ENCODE data around the gene NRDC.
A peak's percentile ranks its signal among the peaks of the same experiment; 100 is the strongest.
"Not testable (repeated sequence)": the region's sequence is repeated elsewhere in the genome, so short reads cannot be mapped to it uniquely, and the experiment has no call there.

NRDC gene

GRCh38 chr1:51910221-51911000 lies 31.9 kb upstream of the NRDC start:
- Histone ChIP-seq H3K9me3 (ENCODE audit: control insufficient read depth, low read depth, low read length) (no peaks in the 10 kb centered on the region), H3K4me1 (ENCODE audit: control insufficient read depth, low read depth, low read length) (peaks cover 13% of the 10 kb centered on the region)

DNA sequence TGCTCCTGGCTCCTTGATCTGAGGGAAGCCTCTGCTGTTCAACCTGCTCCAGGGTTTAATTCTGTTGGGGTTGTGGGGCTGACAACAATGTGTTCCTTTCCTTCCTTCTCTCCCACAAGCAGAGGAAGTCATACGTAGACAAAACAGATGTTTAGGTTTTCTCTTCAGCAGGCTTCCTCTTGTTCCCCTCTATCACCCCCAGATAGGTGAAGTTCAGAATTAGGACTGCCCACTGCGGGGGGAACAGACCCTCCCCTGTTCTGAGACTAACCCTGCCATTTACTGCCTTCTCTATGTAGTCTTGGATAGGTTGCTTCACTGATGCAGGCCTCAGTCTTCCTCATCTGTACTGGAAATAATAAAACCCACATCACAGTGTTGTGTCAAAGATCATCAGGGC lies 30.0 kb upstream of the NRDC start:
- Histone ChIP-seq H3K4me3 (ENCODE audit: low read length) (no peak overlapping the region), H3K9me3 (ENCODE audit: control insufficient read depth, low read depth, low read length) (no peaks in the 10 kb centered on the region), H3K36me3 (ENCODE audit: control insufficient read depth, low read depth, low read length) (no peaks in the 10 kb centered on the region), H3K27ac (ENCODE audit: low read length) (no peak overlapping the region), H3K4me1 (ENCODE audit: control insufficient read depth, low read depth, low read length) (peaks cover 13% of the 10 kb centered on the region), H3K27me3 (ENCODE audit: control insufficient read depth, insufficient read depth, low read length) (no peaks in the 10 kb centered on the region), H3K9ac (ENCODE audit: low read length) (no peak overlapping the region)

More at GRCh38 chr1:51910221-51911000, 31.9 kb upstream of the NRDC start:
- Histone ChIP-seq H3K4me3 (ENCODE audit: low read length) (no peak overlapping the region), H3K27me3 (ENCODE audit: control insufficient read depth, insufficient read depth, low read length) (no peaks in the 10 kb centered on the region), H3K27ac (ENCODE audit: low read length) (no peak overlapping the region), H3K36me3 (ENCODE audit: control insufficient read depth, low read depth, low read length) (peaks cover 5% of the 10 kb centered on the region), H3K9ac (ENCODE audit: low read length) (no peak overlapping the region)

DNA sequence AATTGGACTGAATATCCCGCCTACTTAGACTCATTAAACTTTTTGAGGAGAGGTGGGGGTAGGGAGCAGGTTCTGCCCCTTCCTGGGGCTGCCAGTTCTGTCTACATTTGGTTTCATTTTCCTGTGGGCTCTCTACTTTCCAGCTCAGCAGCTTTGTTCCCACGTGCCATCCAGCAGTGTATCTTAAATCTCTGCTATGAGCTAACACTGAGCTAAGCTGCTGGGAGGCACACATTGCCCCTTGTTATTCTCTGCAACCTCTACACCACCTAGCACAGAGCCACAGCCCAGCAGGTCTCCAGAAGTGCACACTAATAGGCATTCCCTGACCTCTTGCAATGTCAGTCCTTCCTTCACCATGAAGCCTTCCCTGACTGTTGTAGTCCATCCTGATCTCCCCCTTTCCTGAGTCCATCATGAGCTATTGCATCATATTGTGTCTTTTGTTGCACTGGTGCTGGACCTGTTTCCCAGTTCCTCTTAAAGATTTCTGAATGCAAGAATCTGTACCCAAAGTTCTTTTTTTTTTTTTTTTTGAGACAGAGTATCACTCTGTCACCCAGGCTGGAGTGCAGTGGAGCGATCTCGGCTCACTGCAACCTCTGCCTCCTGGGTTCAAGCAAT lies 28.7 kb upstream of the NRDC start:
- Histone ChIP-seq H3K27ac (ENCODE audit: low read length) (no peak overlapping the region), H3K36me3 (ENCODE audit: control insufficient read depth, low read depth, low read length) (no peaks in the 10 kb centered on the region), H3K4me1 (ENCODE audit: control insufficient read depth, low read depth, low read length) (peaks cover 13% of the 10 kb centered on the region), H3K27me3 (ENCODE audit: control insufficient read depth, insufficient read depth, low read length) (no peaks in the 10 kb centered on the region), H3K9me3 (ENCODE audit: control insufficient read depth, low read depth, low read length) (no peaks in the 10 kb centered on the region), H3K9ac (ENCODE audit: low read length) (no peak overlapping the region), H3K4me3 (ENCODE audit: low read length) (no peak overlapping the region)

- Histone ChIP-seq H3K36me3 (ENCODE audit: control insufficient read depth, low read depth, low read length) (no peaks in the 10 kb centered on the region), H3K27me3 (ENCODE audit: control insufficient read depth, insufficient read depth, low read length) (no peaks in the 10 kb centered on the region), H3K27ac (ENCODE audit: low read length) (no peak overlapping the region), H3K9ac (ENCODE audit: low read length) (no peak overlapping the region), H3K4me1 (ENCODE audit: control insufficient read depth, low read depth, low read length) (peaks cover 13% of the 10 kb centered on the region), H3K9me3 (ENCODE audit: control insufficient read depth, low read depth, low read length) (no peaks in the 10 kb centered on the region), H3K4me3 (ENCODE audit: low read length) (no peak overlapping the region)
Measured at GRCh38 chr1:51906306-51907078, 28.0 kb upstream of the NRDC start.

- no peaks in the 10 kb centered on the region for H3K27me3 ChIP-seq (ENCODE audit: control insufficient read depth, insufficient read depth, low read length)
- no peak overlapping the region for H3K9ac ChIP-seq (ENCODE audit: low read length)
- H3K27ac ChIP-seq (ENCODE audit: low read length), result no peak overlapping the region
- no peaks in the 10 kb centered on the region for H3K36me3 ChIP-seq (ENCODE audit: control insufficient read depth, low read depth, low read length)
- no peaks in the 10 kb centered on the region for H3K9me3 ChIP-seq (ENCODE audit: control insufficient read depth, low read depth, low read length)
- H3K4me3 ChIP-seq (ENCODE audit: low read length), result no peak overlapping the region
- no peaks in the 10 kb centered on the region for H3K4me1 ChIP-seq (ENCODE audit: control insufficient read depth, low read depth, low read length)
Measured at GRCh38 chr1:51902456-51902855, 23.9 kb upstream of the NRDC start.

DNA sequence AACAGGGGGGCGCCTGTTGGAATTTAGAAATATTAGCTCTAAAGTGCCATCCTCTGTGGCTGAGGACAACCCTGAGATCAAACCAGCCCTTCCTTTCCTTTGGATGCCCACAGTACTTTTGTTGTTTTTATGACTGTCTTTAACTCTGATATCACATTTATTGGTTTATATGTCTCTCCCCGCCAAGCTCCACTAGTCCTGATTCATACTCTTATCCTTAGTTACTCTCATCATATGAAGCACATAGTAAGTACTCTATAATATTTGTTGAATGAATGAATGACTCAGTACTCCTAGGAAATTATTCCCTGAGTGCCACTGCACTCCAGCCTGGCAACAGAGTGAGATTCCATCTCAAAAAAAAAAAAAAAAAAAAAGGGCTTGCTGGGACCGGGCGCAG lies 22.6 kb upstream of the NRDC start:
- Histone ChIP-seq H3K9me3 (ENCODE audit: control insufficient read depth, low read depth, low read length) (no peaks in the 10 kb centered on the region), H3K4me3 (ENCODE audit: low read length) (no peak overlapping the region), H3K4me1 (ENCODE audit: control insufficient read depth, low read depth, low read length) (no peaks in the 10 kb centered on the region), H3K36me3 (ENCODE audit: control insufficient read depth, low read depth, low read length) (no peaks in the 10 kb centered on the region), H3K27me3 (ENCODE audit: control insufficient read depth, insufficient read depth, low read length) (no peaks in the 10 kb centered on the region), H3K27ac (ENCODE audit: low read length) (no peak overlapping the region), H3K9ac (ENCODE audit: low read length) (no peak overlapping the region)

- no peaks in the 10 kb centered on the region for H3K9me3 ChIP-seq (ENCODE audit: control insufficient read depth, low read depth, low read length)
- H3K4me1 ChIP-seq (ENCODE audit: control insufficient read depth, low read depth, low read length), result no peaks in the 10 kb centered on the region
- no peak overlapping the region for H3K27ac ChIP-seq (ENCODE audit: low read length)
- H3K27me3 ChIP-seq (ENCODE audit: control insufficient read depth, insufficient read depth, low read length), result no peaks in the 10 kb centered on the region
- H3K36me3 ChIP-seq (ENCODE audit: control insufficient read depth, low read depth, low read length), result no peaks in the 10 kb centered on the region
- H3K4me3 ChIP-seq (ENCODE audit: low read length), result no peak overlapping the region
- no peak overlapping the region for H3K9ac ChIP-seq (ENCODE audit: low read length)
Measured at GRCh38 chr1:51899022-51899421, 20.5 kb upstream of the NRDC start.

- Histone ChIP-seq H3K9ac (ENCODE audit: low read length) (no peak overlapping the region), H3K36me3 (ENCODE audit: control insufficient read depth, low read depth, low read length) (no peaks in the 10 kb centered on the region), H3K9me3 (ENCODE audit: control insufficient read depth, low read depth, low read length) (no peaks in the 10 kb centered on the region), H3K27ac (ENCODE audit: low read length) (no peak overlapping the region), H3K4me1 (ENCODE audit: control insufficient read depth, low read depth, low read length) (no peaks in the 10 kb centered on the region), H3K4me3 (ENCODE audit: low read length) (no peak overlapping the region), H3K27me3 (ENCODE audit: control insufficient read depth, insufficient read depth, low read length) (no peaks in the 10 kb centered on the region)
Measured at GRCh38 chr1:51898090-51898734, 19.7 kb upstream of the NRDC start.

DNA sequence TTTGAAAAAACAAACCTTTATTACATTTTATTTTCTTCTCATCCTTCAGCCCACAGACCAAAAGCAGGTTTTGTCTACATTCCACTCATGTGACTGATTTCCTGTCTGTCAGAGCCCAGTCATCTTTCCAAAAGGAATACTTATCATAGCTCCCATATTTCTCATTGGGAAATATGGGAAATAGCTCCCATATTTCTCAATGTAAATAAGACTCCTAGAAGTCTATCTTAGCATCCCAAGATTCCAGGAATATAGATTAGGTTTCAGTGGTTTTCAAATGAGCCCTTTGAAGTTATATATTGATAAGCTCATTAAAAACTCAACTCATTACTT lies 19.1 kb upstream of the NRDC start:
- Histone ChIP-seq H3K9ac (ENCODE audit: low read length) (no peak overlapping the region), H3K9me3 (ENCODE audit: control insufficient read depth, low read depth, low read length) (no peaks in the 10 kb centered on the region), H3K27ac (ENCODE audit: low read length) (no peak overlapping the region), H3K36me3 (ENCODE audit: control insufficient read depth, low read depth, low read length) (no peaks in the 10 kb centered on the region), H3K27me3 (ENCODE audit: control insufficient read depth, insufficient read depth, low read length) (no peaks in the 10 kb centered on the region), H3K4me3 (ENCODE audit: low read length) (no peak overlapping the region), H3K4me1 (ENCODE audit: control insufficient read depth, low read depth, low read length) (no peaks in the 10 kb centered on the region)

DNA sequence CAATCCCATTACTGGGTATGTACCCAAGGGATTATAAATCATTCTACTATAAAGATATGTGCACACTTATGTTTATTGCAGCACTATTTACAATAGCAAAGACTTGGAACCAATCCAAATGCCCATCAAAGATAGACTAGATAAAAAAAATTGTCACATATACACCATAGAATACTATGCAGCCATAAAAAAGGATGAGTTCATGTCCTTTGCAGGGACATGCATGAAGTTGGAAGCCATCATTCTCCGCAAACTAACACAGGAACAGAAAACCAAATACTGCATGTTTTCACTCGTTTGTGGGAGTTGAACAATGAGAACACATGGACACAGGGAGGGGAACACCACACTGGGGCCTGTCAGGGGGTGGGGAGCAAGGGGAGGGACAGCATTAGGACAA lies 16.2 kb upstream of the NRDC start:
- not testable (repeated sequence) for H3K9me3 ChIP-seq (ENCODE audit: control insufficient read depth, low read depth, low read length); H3K27me3 ChIP-seq (ENCODE audit: control insufficient read depth, insufficient read depth, low read length); H3K36me3 ChIP-seq (ENCODE audit: control insufficient read depth, low read depth, low read length); H3K27ac ChIP-seq (ENCODE audit: low read length); H3K4me1 ChIP-seq (ENCODE audit: control insufficient read depth, low read depth, low read length); H3K4me3 ChIP-seq (ENCODE audit: low read length); H3K9ac ChIP-seq (ENCODE audit: low read length)

- H3K4me3 ChIP-seq (ENCODE audit: low read length), result peak overlapping the region; percentile 98
- H3K9me3 ChIP-seq (ENCODE audit: control insufficient read depth, low read depth, low read length), result no peaks in the 10 kb centered on the region
- peak overlapping the region; percentile 98 for H3K9ac ChIP-seq (ENCODE audit: low read length)
- H3K36me3 ChIP-seq (ENCODE audit: control insufficient read depth, low read depth, low read length), result no peaks in the 10 kb centered on the region
- peaks cover 8% of the 10 kb centered on the region for H3K4me1 ChIP-seq (ENCODE audit: control insufficient read depth, low read depth, low read length)
- H3K27me3 ChIP-seq (ENCODE audit: control insufficient read depth, insufficient read depth, low read length), result no peaks in the 10 kb centered on the region
- peak overlapping the region; percentile 96 for H3K27ac ChIP-seq (ENCODE audit: low read length)
Measured at GRCh38 chr1:51878308-51878615, 265 bp downstream of the NRDC start.
